GM18951 (cell line): Measurements from ENCODE around the gene MISFA.

Experiments
- POLR2A ChIP-seq: IDR thresholded peaks from 4 replicates; pipeline ENCODE4 v1.6.1; 2011; ENCODE audit warnings: mild to moderate bottlenecking; ENCODE audit not compliant: insufficient read length, insufficient read depth; ENCODE audit errors: extremely low read depth
- in situ Hi-C: fragments of 300-500 bp; cut with MboI; formaldehyde crosslinking; loops from one replicate; pipeline ENCODE4 v1.12.0; 2022; ENCODE audit warnings: low sequenced_read_pairs, mixed read lengths, inconsistent platforms; ENCODE audit not compliant: unreplicated experiment

MISFA gene

DNA sequence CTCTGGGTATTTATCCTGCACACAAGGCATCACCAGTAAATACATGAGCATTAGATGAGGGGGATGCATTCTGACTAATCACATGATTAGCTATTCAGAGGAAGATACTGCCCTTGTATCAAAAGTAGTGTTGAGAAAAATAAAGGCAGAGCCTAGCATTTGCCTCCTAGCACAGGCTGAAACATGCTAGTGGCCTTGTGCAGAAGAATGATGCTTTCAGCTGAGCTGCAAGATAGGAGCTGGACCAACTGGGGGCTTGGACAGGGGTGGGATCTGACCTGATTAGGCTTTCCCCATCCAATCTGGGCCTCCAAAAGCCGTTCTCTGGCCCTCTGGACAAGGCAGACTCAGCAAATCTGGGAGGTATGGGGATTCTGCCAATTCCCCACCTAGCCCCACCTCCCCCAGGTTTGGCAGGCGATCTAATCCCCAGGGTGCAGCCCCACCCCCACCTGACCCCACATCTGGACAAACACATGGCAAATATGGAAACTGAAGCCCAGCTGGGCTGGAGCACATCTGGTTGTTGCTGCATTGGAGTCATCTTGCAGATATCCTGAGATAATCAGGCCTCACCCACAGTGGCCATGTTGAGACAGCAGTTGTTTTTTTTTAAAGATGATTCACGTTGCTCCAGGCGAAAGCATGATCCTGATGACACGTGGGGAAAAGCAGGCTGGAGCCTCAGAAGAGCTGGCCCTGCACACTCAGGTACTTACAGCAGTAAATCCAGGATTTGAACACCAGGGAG, 4.4 kb upstream of the MISFA start:
- no peak for TF ChIP-seq POLR2A
- in situ Hi-C loops: no loop called here

DNA sequence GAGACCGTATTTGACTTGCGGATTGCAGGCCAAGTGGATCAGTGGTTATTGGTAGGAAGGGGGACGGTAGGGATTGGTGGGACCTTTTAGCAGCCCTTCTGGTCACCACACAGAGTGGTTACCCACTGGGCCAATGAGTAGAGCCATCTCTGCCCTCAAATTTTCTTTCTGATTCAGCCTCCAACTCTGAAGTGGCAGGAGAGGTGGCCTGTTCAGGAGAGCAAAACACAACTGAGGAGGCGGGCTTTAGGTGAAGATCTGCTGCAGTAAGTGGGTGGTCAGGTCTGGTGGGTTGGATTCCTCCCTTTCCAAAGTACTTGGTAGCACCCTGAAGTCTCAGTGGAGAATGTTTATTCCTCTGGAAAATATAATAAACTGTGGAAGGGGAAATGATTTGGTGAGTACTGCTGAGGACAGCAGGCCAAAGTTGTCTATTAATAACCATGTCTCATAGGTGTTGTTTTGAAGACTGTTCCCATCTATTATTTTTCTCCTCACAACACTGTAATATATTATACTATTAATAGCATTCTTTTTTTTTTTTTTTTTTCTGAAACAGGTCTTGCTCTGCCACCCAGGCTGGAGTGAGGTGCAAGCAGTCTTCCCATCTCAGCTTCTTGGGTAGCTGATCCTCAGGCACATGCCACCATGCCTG, 1.5 kb downstream of the MISFA start:
- TF ChIP-seq POLR2A: no peak
- in situ Hi-C loops: no loop called here

DNA sequence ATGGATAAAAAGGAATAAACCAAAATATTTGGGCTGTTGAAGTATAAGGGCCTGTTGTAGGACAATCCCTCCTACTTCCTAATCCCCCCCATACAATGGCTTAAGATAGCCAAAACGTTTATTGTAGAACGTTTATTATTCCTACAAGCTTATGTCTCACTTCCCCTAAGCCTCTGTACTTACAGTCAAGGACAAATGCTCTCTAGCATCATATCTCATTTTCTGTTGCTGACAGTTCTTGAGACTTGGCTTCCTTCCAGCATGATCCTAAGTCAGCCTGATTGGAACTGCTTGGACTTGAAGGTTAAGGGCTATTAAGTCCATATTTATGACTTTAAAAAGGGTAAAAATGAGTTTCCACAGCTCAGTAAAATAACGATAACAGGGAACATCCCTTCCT, 8.8 kb downstream of the MISFA start:
- no peak for TF ChIP-seq POLR2A
- in situ Hi-C loops: no loop called here

DNA sequence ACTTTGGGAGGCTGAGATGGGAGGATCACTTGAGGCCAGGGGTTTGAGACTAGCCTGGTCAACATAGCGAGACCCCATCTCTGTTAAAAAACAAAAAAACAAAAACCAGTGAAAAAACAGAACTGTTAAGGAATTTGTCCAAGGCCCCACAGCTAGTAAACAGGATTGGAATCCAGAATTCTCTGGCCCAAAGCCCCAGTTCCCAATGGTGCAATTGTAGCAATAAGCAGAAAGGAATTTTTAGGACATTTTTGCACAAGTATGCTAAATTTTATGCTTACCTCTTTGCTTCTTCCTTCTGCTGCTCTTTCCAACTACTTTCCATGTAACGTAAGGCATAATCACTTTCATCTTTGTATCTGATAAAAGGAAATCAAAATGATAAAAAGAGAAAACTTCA, 11.6 kb downstream of the MISFA start:
- in situ Hi-C loops: no loop called here
- TF ChIP-seq POLR2A: no peak

DNA sequence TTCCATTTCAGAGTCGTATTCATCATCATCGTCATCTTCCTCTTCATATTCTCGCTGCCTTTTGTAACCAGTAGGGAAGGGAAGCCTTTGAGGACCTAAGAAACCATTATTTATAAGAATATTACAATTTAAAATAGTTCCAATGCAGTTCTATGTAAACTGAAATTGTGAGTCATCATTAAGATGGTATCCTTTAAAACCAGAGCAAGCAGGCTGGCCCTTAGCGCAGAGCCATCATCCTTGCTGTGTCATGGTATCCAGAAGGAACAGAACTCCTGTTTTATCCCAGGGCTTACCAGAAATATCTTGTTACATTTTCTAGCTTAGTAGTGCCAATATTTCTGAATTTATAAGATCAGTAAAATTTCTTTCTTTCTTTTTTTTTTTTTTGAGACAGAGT, 12.8 kb downstream of the MISFA start:
- in situ Hi-C loops: no loop called here
- TF ChIP-seq POLR2A: no peak

DNA sequence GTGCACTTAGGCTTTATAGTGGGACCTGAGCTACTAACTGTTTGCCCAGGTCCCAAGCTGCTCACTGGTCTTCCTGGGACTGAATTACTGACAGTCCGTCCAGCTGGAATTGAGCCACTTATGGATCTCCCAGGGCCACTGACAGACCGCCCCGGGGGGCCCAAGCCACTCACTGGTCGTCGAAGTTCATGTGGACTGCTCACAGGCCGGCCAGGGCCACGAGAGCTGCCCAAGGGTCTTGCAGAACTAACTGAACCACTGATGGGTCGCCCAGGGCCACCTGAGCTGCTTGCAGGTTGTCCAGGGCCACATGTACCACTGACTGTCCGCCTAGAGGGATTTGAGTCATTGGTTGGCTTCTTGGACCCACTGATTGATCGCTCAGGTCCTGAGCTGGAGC, 15.1 kb downstream of the MISFA start:
- no peak for TF ChIP-seq POLR2A
- in situ Hi-C loops: no loop called here

DNA sequence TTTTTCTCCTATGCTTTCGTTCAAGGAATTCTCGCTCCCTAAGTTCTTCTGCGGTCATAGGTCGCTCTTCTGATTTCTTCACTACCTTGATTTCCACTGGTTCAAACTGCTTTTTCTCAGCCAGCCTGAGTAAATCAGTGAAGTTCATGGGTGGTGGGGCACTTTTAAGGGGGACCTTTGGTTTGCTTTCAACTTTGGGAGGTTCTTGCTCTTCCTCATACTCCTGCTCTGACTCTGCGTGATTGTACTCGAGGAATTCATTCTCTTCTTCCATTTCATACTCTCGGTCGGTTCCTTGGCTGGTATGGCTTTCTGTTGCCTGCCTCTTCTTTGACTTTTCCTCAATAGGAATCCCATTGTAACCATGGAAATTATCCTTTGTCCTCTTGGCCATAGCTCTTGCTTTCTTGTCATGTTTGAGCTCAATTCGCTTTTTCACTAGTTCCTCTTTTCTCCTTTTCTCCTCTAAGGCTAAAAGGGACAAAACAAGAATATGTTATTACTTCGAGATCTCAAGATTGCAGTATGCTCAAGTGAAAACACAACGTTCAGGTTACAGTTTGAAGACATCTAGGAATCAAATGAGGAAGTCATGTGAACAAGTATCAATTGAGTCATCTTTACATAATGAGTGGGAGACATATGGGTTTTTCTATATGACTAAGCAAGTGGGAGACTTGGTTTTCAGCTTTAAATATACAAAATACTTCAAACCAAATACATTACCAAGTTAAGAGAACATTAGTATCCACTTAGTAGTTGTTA, 16.2 kb downstream of the MISFA start:
- in situ Hi-C loops: no loop called here
- TF ChIP-seq POLR2A: no peak

DNA sequence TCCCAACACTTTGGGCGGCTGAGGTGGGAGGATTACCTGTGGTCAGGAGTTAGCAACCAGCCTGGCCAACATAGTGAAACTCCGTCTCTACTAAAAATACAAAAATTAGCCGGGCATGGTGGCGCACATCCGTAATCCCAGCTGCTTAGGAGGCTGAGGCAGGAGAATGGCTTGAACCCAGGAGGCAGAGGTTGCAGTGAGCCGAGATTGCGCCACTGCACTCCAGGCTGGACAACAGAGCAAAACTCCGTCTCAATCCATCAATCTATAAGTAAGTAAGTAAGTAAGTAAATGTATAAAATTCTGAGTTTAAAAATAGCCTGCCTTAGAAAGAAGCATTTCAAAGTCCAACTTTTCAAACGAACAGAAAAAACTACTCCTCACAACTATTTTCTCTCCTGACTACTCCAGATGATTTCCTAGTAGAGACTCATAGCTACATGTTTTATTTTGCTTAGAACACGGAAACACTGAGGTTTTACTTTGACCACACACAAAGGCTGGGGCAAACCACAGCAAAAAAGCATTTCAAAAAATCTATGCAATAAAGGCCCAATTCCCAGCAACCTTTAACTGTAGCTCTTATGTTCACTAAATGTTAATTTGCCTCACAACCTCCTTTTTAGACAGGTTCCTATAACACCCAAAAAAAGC, 18.2 kb downstream of the MISFA start:
- no peak for TF ChIP-seq POLR2A
- in situ Hi-C loops: no loop called here

DNA sequence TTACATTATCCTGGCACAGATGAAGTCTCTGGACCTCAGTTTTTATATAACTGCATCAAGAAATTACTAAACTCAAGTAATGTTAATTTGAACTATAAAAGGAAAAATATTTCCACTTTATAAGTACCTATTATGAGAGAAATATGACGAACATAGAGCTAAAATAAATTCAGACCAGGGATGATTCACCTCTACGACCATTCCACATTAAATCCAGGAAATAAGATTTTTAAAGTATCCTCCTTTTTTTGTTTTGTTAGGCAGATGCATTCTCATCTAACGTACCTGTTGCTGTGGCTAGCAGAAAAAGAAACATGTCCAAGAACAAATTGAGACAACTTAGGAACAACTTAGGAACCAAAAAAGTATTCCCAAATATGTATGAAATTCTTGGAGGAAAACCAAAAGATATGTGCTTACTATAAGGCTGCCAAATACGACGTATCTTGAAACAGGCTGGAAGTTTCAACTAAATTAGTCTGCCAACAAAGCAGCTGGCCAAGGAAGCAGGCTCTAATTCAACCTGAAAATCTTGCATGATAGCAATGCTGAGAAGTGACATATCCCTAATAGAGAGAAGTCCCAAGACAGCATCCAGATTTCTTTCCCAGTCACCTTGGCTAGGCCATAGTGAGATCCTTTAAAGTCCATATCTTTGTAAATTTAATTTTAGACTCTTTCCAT, 18.9 kb downstream of the MISFA start:
- no peak for TF ChIP-seq POLR2A
- in situ Hi-C loops: no loop called here

DNA sequence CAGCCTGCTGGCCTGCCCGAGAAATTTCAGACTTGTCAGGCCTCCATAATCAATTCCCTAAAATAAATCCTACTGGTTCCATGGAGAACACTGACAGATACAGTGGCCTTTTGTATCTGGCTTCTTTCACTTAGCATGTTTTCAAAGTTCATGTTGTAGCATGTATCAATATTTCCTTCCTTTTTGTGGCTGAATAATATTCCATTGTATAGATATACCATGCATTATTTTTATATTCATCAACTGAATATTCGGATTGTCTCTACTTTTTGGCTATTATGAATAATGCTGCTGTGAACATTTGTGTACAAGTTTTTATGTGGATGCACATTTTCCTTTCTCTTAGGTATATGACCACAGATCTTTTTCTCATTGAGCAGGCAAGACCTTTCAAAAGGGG, 24.1 kb downstream of the MISFA start:
- in situ Hi-C loops: no loop called here
- TF ChIP-seq POLR2A: no peak

DNA sequence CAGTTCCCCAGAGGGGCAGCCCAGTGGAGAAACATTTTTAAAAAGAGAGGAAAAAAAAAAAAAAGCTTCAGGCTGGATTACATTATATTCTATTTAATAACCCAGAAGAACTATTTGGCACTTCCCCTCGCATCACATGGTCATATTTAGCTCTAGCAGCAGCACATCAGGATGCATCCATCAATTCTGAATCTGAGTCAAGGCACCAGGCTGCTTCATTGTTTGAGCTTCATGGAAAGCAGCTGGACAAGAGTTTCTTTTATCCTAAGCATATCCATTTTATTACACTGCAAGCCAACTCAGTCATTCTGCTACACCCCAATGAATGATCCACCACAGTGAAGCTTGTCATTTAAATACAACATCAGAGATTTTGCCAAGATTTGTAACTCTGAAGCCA, 24.6 kb downstream of the MISFA start:
- in situ Hi-C loops: no loop called here
- TF ChIP-seq POLR2A: no peak

DNA sequence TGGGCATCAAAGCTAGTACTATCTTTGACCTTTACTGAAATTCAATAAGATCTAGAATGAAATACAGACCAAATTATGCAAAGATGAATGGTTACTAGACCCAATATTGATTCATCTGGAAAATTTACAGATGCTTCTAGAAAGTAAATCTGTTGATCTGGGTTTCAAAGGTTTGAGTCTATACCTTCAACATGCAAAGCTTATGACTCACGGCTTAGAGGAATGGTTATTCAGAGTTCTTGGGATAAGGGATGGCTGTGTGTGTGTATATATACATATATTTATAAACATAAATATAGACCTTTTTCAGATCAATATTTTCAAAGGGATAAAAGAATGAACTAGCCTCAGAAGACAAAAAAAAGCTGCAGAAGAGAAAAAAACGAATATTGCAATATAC, 33.3 kb downstream of the MISFA start:
- no peak for TF ChIP-seq POLR2A
- in situ Hi-C loops: no loop called here
